HT1080 (cell line): ENCODE results near the gene TFDP2. TPM values are rescaled to one million over a fixed set of nuclear protein-coding genes. Genes with fewer than 3 reads are reported as not detected.

Experiments used
- DNase-seq: peaks from one replicate; pipeline ENCODE4 v3.0.0-alpha.2; 2015; ENCODE audit warnings: low read depth
- total RNA-seq: library from RNA; depleted of rRNA; stranded (reverse); fragments of >200 nt; shearing (Covaris generic); gene quantifications from 2 replicates; pipeline ENCODE4 v1.2.3, GENCODE V29; 2014

Gene TFDP2
- total RNA-seq, 1 experiment from 2014 or later, result 87.7 TPM

- no peak for DNase-seq
Measured at GRCh38 chr3:141965471-141965870, 183.9 kb downstream of the TFDP2 start.

- DNase-seq, result no peak
Measured at GRCh38 chr3:141963301-141963700, 186.0 kb downstream of the TFDP2 start.

- peak; percentile 50 for DNase-seq
Measured at GRCh38 chr3:141960731-141961130, 188.6 kb downstream of the TFDP2 start.

- DNase-seq, result peak; percentile 89
Measured at GRCh38 chr3:141959589-141960554, 189.5 kb downstream of the TFDP2 start.

GRCh38 chr3:141955175-141955574 lies 194.2 kb downstream of the TFDP2 start:
- DNase-seq, result no peak

- no peak for DNase-seq
Measured at GRCh38 chr3:141952611-141953010, 196.7 kb downstream of the TFDP2 start.

- DNase-seq, result no peak
Measured at GRCh38 chr3:141950572-141951493, 198.5 kb downstream of the TFDP2 start.

- DNase-seq, result no peak
Measured at GRCh38 chr3:141949972-141950371, 199.4 kb downstream of the TFDP2 start.

GRCh38 chr3:141949399-141949798 lies 199.9 kb downstream of the TFDP2 start:
- no peak for DNase-seq

- no peak for DNase-seq
Measured at GRCh38 chr3:141945726-141946485, 203.4 kb downstream of the TFDP2 start.

- no peak for DNase-seq
Measured at GRCh38 chr3:141942006-141942405, 207.3 kb downstream of the TFDP2 start.

GRCh38 chr3:141941093-141941492 lies 208.3 kb downstream of the TFDP2 start:
- DNase-seq, result no peak

GRCh38 chr3:141940194-141940776 lies 209.1 kb downstream of the TFDP2 start:
- peak; percentile 99 for DNase-seq

- no peak for DNase-seq
Measured at GRCh38 chr3:141939759-141940158, 209.6 kb downstream of the TFDP2 start.

GRCh38 chr3:141938011-141938500 lies 211.3 kb downstream of the TFDP2 start:
- DNase-seq, result no peak

GRCh38 chr3:141934354-141934753 lies 215.0 kb downstream of the TFDP2 start:
- no peak for DNase-seq

- no peak for DNase-seq
Measured at GRCh38 chr3:141933421-141934300, 215.7 kb downstream of the TFDP2 start.

- DNase-seq, result no peak
Measured at GRCh38 chr3:141930801-141931200, 218.5 kb downstream of the TFDP2 start.

GRCh38 chr3:141929341-141929995 lies 219.9 kb downstream of the TFDP2 start:
- no peak for DNase-seq
